Spleen (tissue), 11 donors: Measurements from ENCODE around the gene RAD51. TPM values are rescaled to one million over a fixed set of nuclear protein-coding genes. Genes with fewer than 3 reads are reported as not detected.

Experiments
- DNase-seq: peaks from one replicate; pipeline ENCODE4 v3.0.0-alpha.2; 2020
- H3K27ac ChIP-seq, 8 donors: fragments of 200-600 bp; sonication (generic) in 7 of 8; 1 replicate in 4 of 8; 2 replicates in 4 of 8; pipeline versions ENCODE4 v1.5.0 to v1.8.0; 2016 to 2021; ENCODE audit warnings: inconsistent platforms in 4 of 8, mild to moderate bottlenecking in 4 of 8, moderate library complexity in 1 of 8
- H3K27me3 ChIP-seq, 7 donors: fragments of 200-600 bp; sonication (generic) in 6 of 7; replicated peaks in 1 of 7; 1 replicate in 4 of 7; 2 replicates in 3 of 7; pipeline versions ENCODE4 v1.5.0 to v1.8.0; 2016 to 2021; ENCODE audit warnings: inconsistent platforms in 3 of 7, mild to moderate bottlenecking in 1 of 7
- H3K36me3 ChIP-seq, 6 donors: fragments of 200-600 bp; sonication (generic) in 5 of 6; 1 replicate in 4 of 6; 2 replicates in 2 of 6; pipeline versions ENCODE4 v1.5.0 to v1.8.0; 2016 to 2021; ENCODE audit warnings: inconsistent platforms in 2 of 6
- H3K4me1 ChIP-seq, 6 donors: fragments of 200-600 bp; sonication (generic) in 5 of 6; 1 replicate in 3 of 6; 2 replicates in 3 of 6; pipeline versions ENCODE4 v1.5.0 to v1.8.0; 2016 to 2021; ENCODE audit warnings: inconsistent platforms in 3 of 6
- H3K4me3 ChIP-seq, 8 donors: fragments of 200-600 bp; sonication (generic) in 7 of 8; 1 replicate in 4 of 8; 2 replicates in 4 of 8; pipeline versions ENCODE4 v1.5.0 to v1.8.0; 2016 to 2021; ENCODE audit warnings: inconsistent platforms in 4 of 8, mild to moderate bottlenecking in 4 of 8, moderate library complexity in 2 of 8
- H3K9me3 ChIP-seq, 8 donors: fragments of 200-600 bp; sonication (generic) in 7 of 8; 1 replicate in 4 of 8; 2 replicates in 4 of 8; pipeline versions ENCODE4 v1.5.0 to v1.8.0; 2016 to 2021; ENCODE audit warnings: inconsistent platforms in 4 of 8
- POLR2A ChIP-seq, 3 donors: fragments of 450-650 bp; IDR thresholded peaks; one replicate each; pipeline ENCODE4 v1.5.1; 2017; ENCODE audit warnings: antibody characterized with exemption in 3 of 3, mild to moderate bottlenecking in 1 of 3
- POLR2AphosphoS5 ChIP-seq, 3 donors: sonication (generic); formaldehyde crosslinking; IDR thresholded peaks; one replicate each; pipeline ENCODE4 v1.5.1; 2017; ENCODE audit warnings: antibody characterized with exemption in 3 of 3
- WGBS, 5 donors: extraction: QIAGEN DNeasy Blood & Tissue Kit in 3 of 5; methylation state at CpG; one replicate each; pipeline versions ENCODE4 v1.1.5 to v1.1.7; 2013 to 2018; 5-methylcytosine and 5-hydroxymethylcytosine counted together
- intact Hi-C: fragments of 100-400 bp; cut with DNase I; formaldehyde crosslinking; loops from one replicate; pipeline ENCODE4 v1.15.0; 2023; ENCODE audit warnings: low total_unique reads
- polyA plus RNA-seq, 3 donors: library from polyadenylated mRNA; stranded (reverse); fragments of 200-250 nt; gene quantifications; one replicate each; pipeline ENCODE4 v1.2.1, GENCODE V29; 2013
- total RNA-seq, 7 donors: library from RNA; depleted of rRNA in 3 of 7; stranded (reverse); fragments of >200 nt in 3 of 7; fragmentation: NEBNext Ultra II Directional in 4 of 7; extraction: Animal tissue kit (Norgen Biotek cat#: 25700) in 4 of 7; gene quantifications; one replicate each; pipeline versions ENCODE4 v1.1.0 to v1.2.1, GENCODE V29; 2016 to 2021
- TF ChIP-seq, protein P1 (sequence below), 11 experiments: fragments of 200-600 bp in 7 of 11; fragments of 450-650 bp in 4 of 11; sonication (generic) in 4 of 11; IDR thresholded peaks in 8 of 11; conservative IDR thresholded peaks in 3 of 11; 1 replicate in 7 of 11; 2 replicates in 4 of 11; pipeline versions ENCODE4 v1.4.0 to v1.8.0; 2016 to 2021; ENCODE audit warnings: antibody characterized with exemption in 11 of 11, inconsistent platforms in 4 of 11, mild to moderate bottlenecking in 1 of 11
- donor health status: healthy with polysubstance abuse.
- donor health status: DM: no; HTN: no; CAD: no; lungs with moderate emphysema.
- donor health status: DM: no; HTN: no; CAD: no.
- donor health status: Bipolar disorder and iron deficiency.
- donor health status: healthy.
- donor health status: DM: no; HTN: no; CAD: no.
- donor health status: DM: yes; HTN: yes; CAD: no.

The RAD51 gene
- total and polyA plus RNA-seq, 10 donors = 0.43 to 5.5 (median 2.5) TPM

DNA sequence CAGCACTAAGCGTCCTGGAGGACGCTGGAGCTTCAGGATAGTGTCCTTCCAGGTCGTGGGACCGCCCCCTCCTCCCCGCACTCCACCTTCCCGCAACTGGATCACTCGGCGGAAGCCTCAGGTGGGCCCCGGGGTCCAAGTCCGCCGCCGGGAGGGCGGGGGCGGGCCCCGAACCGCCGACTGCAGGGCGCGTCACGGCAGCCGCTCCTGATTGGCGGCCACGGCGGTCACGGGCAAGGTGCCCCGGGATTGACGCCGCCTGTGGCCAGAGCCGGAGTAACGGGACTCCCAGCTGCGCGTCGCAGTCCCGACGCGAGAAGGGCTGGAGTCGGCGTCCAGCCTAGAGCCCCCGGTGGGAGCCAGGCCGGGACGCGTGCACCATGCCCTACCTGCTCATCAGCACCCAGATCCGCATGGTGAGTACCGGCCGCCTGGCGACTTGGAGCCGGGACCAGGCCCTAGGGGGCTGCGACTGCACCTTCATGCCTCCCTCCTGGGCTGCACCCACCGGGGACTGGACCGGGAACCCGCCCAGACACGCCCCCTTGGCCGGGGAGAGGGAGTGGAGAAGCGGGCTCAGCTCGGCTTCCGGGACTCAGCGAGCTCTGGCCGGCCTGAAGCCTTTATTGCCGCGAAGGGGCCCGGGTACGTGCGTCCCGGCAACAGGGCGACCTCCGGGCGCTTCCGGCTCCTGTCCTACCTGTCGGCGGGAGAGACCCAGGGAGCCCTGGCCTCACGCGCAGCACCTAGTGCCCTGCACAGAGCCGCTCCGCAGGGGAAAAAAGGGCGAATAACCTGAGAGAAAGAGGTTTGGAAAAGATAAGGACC is 69.0 kb downstream of the RAD51 start, which contains the start of gene GCHFR:
TSS of gene GCHFR (plus strand) at position 268 of the 828 bp plus-strand sequence. CDS start at position 381, 113 bp downstream.
- Histone ChIP-seq H3K9me3 (no peaks in the 10 kb centered on the region), H3K27me3 (no peaks in the 10 kb centered on the region), H3K27ac (peak within 1 kb of the TSS; percentile 52 to 88 (median 72)), H3K4me1 (peaks cover 13 to 65% (median 47%) of the 10 kb centered on the region in 6 donors), H3K36me3 (peaks cover 0 to 24% (median 8%) of the 10 kb centered on the region in 6 donors), H3K4me3 (peak within 1 kb of the TSS; percentile 59 to 95 (median 72))
- 0 to 1% (median 1%) methylated on average over 24 to 75 of the region's 75 CpGs for WGBS, 5 donors
- TF ChIP-seq, protein P1, sequence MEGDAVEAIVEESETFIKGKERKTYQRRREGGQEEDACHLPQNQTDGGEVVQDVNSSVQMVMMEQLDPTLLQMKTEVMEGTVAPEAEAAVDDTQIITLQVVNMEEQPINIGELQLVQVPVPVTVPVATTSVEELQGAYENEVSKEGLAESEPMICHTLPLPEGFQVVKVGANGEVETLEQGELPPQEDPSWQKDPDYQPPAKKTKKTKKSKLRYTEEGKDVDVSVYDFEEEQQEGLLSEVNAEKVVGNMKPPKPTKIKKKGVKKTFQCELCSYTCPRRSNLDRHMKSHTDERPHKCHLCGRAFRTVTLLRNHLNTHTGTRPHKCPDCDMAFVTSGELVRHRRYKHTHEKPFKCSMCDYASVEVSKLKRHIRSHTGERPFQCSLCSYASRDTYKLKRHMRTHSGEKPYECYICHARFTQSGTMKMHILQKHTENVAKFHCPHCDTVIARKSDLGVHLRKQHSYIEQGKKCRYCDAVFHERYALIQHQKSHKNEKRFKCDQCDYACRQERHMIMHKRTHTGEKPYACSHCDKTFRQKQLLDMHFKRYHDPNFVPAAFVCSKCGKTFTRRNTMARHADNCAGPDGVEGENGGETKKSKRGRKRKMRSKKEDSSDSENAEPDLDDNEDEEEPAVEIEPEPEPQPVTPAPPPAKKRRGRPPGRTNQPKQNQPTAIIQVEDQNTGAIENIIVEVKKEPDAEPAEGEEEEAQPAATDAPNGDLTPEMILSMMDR (IDR thresholded peaks at IDR 0.05 in 8 of 11, conservative IDR thresholded peaks at IDR 0.05 in 3 of 11) = peak in 8 of 11 experiments; percentile 22 to 71 (median 52)
- TF ChIP-seq POLR2A (IDR thresholded peaks at IDR 0.05) (no peak), POLR2AphosphoS5 (IDR thresholded peaks at IDR 0.05) (peak; percentile 82 to 87 (median 84))
- peak; percentile 93 for DNase-seq
- intact Hi-C loops = no loop called here

GRCh38 chr15:40764629-40765103 is 69.7 kb downstream of the RAD51 start:
- Histone ChIP-seq H3K36me3 (peaks cover 0 to 28% (median 8%) of the 10 kb centered on the region in 6 donors), H3K27me3 (no peaks in the 10 kb centered on the region), H3K4me1 (peaks cover 16 to 72% (median 54%) of the 10 kb centered on the region in 6 donors), H3K4me3 (peak overlapping the region; percentile 59 to 95 (median 72)), H3K9me3 (no peaks in the 10 kb centered on the region), H3K27ac (peak overlapping the region; percentile 52 to 88 (median 72))
- WGBS, 5 donors = 28 to 38% (median 36%) methylated on average over 8 of the region's 8 CpGs
- no peak for TF ChIP-seq POLR2AphosphoS5 (IDR thresholded peaks at IDR 0.05)
- TF ChIP-seq POLR2A (IDR thresholded peaks at IDR 0.05) = no peak
- TF ChIP-seq, protein P1 (IDR thresholded peaks at IDR 0.05 in 8 of 11, conservative IDR thresholded peaks at IDR 0.05 in 3 of 11) = no peak
- intact Hi-C loops = no loop called here
- no peak for DNase-seq

DNA sequence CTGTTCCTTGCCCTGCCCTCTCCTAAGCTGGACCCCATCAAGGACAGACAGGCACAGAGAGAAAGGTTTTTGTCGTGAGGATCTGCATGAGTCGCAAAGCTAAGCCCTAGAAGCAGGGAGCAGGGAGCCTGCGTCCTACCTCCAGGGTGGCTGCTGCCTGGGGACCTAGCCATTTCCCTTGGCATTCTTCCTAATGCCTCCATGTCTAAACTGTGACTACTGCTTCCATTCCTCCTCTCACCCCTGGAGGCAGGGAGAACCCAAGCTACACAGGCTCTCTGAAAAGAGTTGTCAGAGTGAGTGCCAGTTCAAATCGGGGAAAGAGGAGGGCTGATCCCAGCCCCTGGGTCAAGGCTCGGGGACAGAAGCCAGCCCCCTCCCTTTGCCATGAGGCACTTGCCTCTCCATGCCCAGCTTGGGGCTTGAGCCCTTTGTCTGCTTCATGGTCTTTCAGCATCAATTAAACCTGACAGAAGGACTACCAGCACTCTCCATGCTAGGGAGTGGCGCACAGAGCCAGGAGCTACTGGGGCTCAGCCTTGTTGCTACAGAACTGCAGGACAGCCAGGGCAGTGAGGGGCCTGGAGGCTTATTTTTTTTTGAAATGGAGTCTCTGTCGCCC is 71.3 kb downstream of the RAD51 start:
- peaks cover 16 to 85% (median 66%) of the 10 kb centered on the region in 6 donors for H3K4me1 ChIP-seq

More for the DNA sequence above, 71.3 kb downstream of the RAD51 start:
- peak overlapping the region in 2 of 8 donors; percentile 83 to 88 for H3K27ac ChIP-seq
- no peaks in the 10 kb centered on the region for H3K9me3 ChIP-seq
- H3K4me3 ChIP-seq = no peak overlapping the region
- intact Hi-C loops = no loop called here
- DNase-seq = no peak
- H3K36me3 ChIP-seq = peaks cover 0 to 44% (median 10%) of the 10 kb centered on the region in 6 donors
- H3K27me3 ChIP-seq = no peaks in the 10 kb centered on the region
- TF ChIP-seq POLR2AphosphoS5 (IDR thresholded peaks at IDR 0.05) (no peak), POLR2A (IDR thresholded peaks at IDR 0.05) (no peak)
- TF ChIP-seq, protein P1 (IDR thresholded peaks at IDR 0.05 in 8 of 11, conservative IDR thresholded peaks at IDR 0.05 in 3 of 11) = no peak
- WGBS, 5 donors = 76 to 90% (median 86%) methylated on average over 6 to 7 of the region's 7 CpGs
